ENCODE data around the gene GPC6.

- TF ChIP-seq POLR2A (IDR thresholded peaks at IDR 0.05) = no peak
- no peak for TF ChIP-seq CTCF (IDR thresholded peaks at IDR 0.05)
- no peak for TF ChIP-seq EP300 (IDR thresholded peaks at IDR 0.05)
These were observed 2.0 kb downstream of the GPC6 start for GRCh38 chr13:93228643-93228937.
